K562 (cell line): Measurements from ENCODE around the gene SIRT4. TPM values are rescaled to one million over a fixed set of nuclear protein-coding genes. Genes with fewer than 3 reads are reported as not detected.

Experiments
- CHCHD3 ChIP-seq: fragments of 250-450 bp; sonication (Bioruptor Pico); IDR thresholded peaks from 2 replicates; pipeline ENCODE4 v2.1.2; 2022; ENCODE audit warnings: mild to moderate bottlenecking
- DNMT1 ChIP-seq: fragments of 450-650 bp; IDR thresholded peaks from 2 replicates; pipeline ENCODE4 v1.6.1; 2016; ENCODE audit warnings: antibody characterized with exemption, mild to moderate bottlenecking
- HNRNPK ChIP-seq: fragments of 200-400 bp; formaldehyde crosslinking; IDR thresholded peaks from one replicate; pipeline ENCODE4 v1.6.1; 2018; ENCODE audit warnings: mild to moderate bottlenecking, low read depth, low read length; ENCODE audit not compliant: poor library complexity, severe bottlenecking
- PHB ChIP-seq: fragments of 250-450 bp; sonication (Bioruptor Pico); IDR thresholded peaks from 2 replicates; pipeline ENCODE4 v1.5.0; 2021
- ZBTB34 ChIP-seq: fragments of 250-450 bp; sonication (Bioruptor Pico); IDR thresholded peaks from 2 replicates; pipeline ENCODE4 v1.8.0; 2021; ENCODE audit warnings: mild to moderate bottlenecking, moderate library complexity
- ZNF12 ChIP-seq: sonication (generic); formaldehyde crosslinking; IDR thresholded peaks from 2 replicates; pipeline ENCODE4 v1.4.0; 2020; ENCODE audit warnings: mild to moderate bottlenecking, missing genetic modification reagents
- polyA plus RNA-seq, 8 experiments: library from polyadenylated mRNA; depleted of rRNA in 4 of 8; stranded (reverse) in 5 of 8; unstranded in 3 of 8; fragments of >200 nt; fragmentation: Nextera tagmentation in 2 of 8; fragmentation: Illumina TruSeq in 1 of 8; extraction: Ambion mirVana in 2 of 8; extraction: Trizol in 1 of 8; gene quantifications; 2 replicates each; pipeline versions ENCODE4 v1.2.1 to v1.2.3, GENCODE V29; 2011 to 2014; ENCODE audit warnings: inconsistent platforms in 1 of 8, missing spikeins in 1 of 8
- total RNA-seq, 7 experiments: library from RNA; depleted of rRNA in 6 of 7; stranded (reverse); fragments of >200 nt in 6 of 7; fragmentation: Illumina TruSeq in 2 of 7; extraction: Trizol in 2 of 7; gene quantifications; 2 replicates each; pipeline versions ENCODE4 v1.2.1 to v1.2.3, GENCODE V29; 2011 to 2021; ENCODE audit warnings: low replicate concordance in 1 of 7
- TF ChIP-seq, protein P1 (sequence below), 3 experiments: IDR thresholded peaks in 2 of 3; conservative IDR thresholded peaks in 1 of 3; 2 replicates each; pipeline ENCODE4 v1.5.1; 2011 to 2012; ENCODE audit warnings: low read length in 3 of 3, mild to moderate bottlenecking in 3 of 3, control low read depth in 2 of 3, improper control_type of control experiment in 1 of 3, inconsistent platforms in 1 of 3, low read depth in 1 of 3, mixed read lengths in 1 of 3, moderate library complexity in 1 of 3; ENCODE audit not compliant: insufficient read depth in 2 of 3
- TF ChIP-seq, protein P2 (sequence below): fragments of 200-400 bp; formaldehyde crosslinking; IDR thresholded peaks from 2 replicates; pipeline ENCODE4 v1.6.1; 2017; ENCODE audit warnings: mild to moderate bottlenecking, low read depth, low read length, moderate library complexity
- TF ChIP-seq, protein P3 (sequence below): fragments of 250-450 bp; sonication (Bioruptor Pico); IDR thresholded peaks from 2 replicates; pipeline ENCODE4 v1.9.0; 2021; ENCODE audit warnings: mild to moderate bottlenecking

The SIRT4 gene
- total and polyA plus RNA-seq, 9 of the 15 experiments (the other 6 are each of a cell fraction or from before 2014, with no cell fraction given), result 0.86 to 5.2 (median 2.4) TPM

DNA sequence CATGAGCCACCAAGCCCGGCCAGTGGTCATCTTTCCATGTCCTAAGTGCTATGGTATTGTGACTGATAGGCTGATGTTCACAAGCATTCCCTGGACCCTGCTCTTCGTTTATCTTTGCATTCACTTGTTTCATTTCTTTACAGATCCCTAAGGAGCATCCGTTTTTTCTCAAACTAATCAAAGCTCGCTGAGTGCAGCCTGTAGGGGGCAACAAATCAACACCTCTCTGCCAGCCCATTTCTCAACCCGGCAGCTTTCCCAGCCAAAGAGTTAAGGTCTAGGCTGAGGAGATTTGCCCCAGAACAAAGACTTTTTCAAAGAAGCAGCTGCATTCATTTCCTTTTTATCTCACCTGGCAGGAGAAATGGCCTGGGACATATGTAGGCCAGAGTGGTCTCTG is 12.1 kb downstream of the SIRT4 start (continued):
- no peak for TF ChIP-seq ZBTB34 (CRISPR knock-in tag)
- no peak for TF ChIP-seq ZNF12 (CRISPR knock-in tag)
- no peak for TF ChIP-seq PHB (CRISPR knock-in tag)
- TF ChIP-seq, protein P1, sequence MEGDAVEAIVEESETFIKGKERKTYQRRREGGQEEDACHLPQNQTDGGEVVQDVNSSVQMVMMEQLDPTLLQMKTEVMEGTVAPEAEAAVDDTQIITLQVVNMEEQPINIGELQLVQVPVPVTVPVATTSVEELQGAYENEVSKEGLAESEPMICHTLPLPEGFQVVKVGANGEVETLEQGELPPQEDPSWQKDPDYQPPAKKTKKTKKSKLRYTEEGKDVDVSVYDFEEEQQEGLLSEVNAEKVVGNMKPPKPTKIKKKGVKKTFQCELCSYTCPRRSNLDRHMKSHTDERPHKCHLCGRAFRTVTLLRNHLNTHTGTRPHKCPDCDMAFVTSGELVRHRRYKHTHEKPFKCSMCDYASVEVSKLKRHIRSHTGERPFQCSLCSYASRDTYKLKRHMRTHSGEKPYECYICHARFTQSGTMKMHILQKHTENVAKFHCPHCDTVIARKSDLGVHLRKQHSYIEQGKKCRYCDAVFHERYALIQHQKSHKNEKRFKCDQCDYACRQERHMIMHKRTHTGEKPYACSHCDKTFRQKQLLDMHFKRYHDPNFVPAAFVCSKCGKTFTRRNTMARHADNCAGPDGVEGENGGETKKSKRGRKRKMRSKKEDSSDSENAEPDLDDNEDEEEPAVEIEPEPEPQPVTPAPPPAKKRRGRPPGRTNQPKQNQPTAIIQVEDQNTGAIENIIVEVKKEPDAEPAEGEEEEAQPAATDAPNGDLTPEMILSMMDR (IDR thresholded peaks at IDR 0.05 in 2 of 3, conservative IDR thresholded peaks at IDR 0.05 in 1 of 3; ENCODE audit: insufficient read depth in 2 of 3, low read depth in 1 of 3, low read length in 3 of 3), result peak; percentile 36 to 60 (median 53); a peak in 5 of 6 replicates
- no peak for TF ChIP-seq CHCHD3 (CRISPR knock-in tag)
- TF ChIP-seq, protein P2, sequence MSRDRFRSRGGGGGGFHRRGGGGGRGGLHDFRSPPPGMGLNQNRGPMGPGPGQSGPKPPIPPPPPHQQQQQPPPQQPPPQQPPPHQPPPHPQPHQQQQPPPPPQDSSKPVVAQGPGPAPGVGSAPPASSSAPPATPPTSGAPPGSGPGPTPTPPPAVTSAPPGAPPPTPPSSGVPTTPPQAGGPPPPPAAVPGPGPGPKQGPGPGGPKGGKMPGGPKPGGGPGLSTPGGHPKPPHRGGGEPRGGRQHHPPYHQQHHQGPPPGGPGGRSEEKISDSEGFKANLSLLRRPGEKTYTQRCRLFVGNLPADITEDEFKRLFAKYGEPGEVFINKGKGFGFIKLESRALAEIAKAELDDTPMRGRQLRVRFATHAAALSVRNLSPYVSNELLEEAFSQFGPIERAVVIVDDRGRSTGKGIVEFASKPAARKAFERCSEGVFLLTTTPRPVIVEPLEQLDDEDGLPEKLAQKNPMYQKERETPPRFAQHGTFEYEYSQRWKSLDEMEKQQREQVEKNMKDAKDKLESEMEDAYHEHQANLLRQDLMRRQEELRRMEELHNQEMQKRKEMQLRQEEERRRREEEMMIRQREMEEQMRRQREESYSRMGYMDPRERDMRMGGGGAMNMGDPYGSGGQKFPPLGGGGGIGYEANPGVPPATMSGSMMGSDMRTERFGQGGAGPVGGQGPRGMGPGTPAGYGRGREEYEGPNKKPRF, result no peak
- TF ChIP-seq, protein P3, sequence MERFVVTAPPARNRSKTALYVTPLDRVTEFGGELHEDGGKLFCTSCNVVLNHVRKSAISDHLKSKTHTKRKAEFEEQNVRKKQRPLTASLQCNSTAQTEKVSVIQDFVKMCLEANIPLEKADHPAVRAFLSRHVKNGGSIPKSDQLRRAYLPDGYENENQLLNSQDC, result no peak
- no peak for TF ChIP-seq HNRNPK
- no peak for TF ChIP-seq DNMT1
